ENCODE results near the gene ME3. TPM values are rescaled to one million over a fixed set of nuclear protein-coding genes. Genes with fewer than 3 reads are reported as not detected.

ME3 gene
- total and polyA plus RNA-seq, 2 experiments from 2014 or later, result 7.5 to 10.9 TPM

DNA sequence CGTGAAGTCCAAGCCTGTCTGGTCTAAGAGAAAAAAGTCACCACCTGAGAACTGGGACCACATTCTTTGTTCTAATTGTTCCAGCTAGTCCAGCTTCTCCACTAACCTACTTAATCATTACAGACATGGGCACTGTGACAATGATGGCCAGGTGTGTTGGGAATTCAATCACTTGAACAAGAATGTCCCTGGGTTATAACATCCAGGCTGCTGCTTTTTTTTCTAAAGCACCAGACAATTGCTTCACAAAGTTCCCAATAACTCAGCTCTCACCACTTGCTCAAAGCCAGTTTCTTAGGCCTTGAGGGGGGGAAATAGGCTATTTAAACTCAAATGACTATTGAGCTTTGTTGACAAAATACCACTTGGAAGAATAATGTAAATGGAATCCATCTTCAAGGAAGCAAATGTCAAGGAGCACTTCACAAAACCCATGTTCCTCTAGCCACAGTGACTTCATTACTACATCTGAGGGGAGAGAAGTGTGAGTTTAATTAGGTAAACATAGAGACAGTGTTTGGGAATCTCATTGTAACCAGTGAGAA lies 80.3 kb downstream of the ME3 start:
- WGBS, 2 experiments (ENCODE audit: low coverage in 1 of 2, low lambda C conversion rate in 2 of 2, missing lambda C conversion rate in 2 of 2), result 41 to 62% methylated on average over 1 of the region's 1 CpG

DNA sequence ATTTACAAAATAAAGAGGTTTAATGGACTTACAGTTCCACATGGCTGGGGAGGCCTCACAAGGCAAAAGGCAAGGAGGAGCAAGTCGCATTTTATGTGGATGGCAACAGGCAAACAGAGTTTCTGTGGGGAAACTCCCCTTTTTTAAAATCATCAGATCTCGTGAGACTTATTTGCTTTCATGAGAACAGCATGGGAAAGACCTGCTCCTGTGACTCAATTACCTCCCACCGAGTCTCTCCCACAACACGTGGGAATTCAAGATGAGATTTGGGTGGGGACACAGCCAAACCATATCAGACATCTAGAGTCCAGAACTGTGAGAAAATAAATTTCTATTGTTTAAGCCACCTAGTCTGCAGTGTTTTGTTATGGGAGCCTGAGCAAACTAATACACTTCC lies 80.8 kb downstream of the ME3 start:
- Histone ChIP-seq H3K27me3 (replicated peaks; ENCODE audit: insufficient read depth) (no peaks in the 10 kb centered on the region), H3K36me3 (ENCODE audit: low read depth) (no peaks in the 10 kb centered on the region), H3K9ac (no peak overlapping the region), H3K4me3 (no peak overlapping the region), H3K79me2 (ENCODE audit: insufficient read depth) (no peaks in the 10 kb centered on the region), H3K4me1 (ENCODE audit: insufficient read depth) (peaks cover 27% of the 10 kb centered on the region), H4K20me1 (ENCODE audit: insufficient read depth) (no peaks in the 10 kb centered on the region), H3K27ac (no peak overlapping the region; the same call in 1 of the 2 replicates), H3K9me3 (ENCODE audit: low read depth) (no peaks in the 10 kb centered on the region), H3K9me2 (ENCODE audit: insufficient read depth) (no peaks in the 10 kb centered on the region), H3K4me2 (ENCODE audit: unreplicated experiment) (peak overlapping the region; percentile 61), H3F3A (ENCODE audit: insufficient read depth) (peaks cover 15% of the 10 kb centered on the region), H2AFZ (no peak overlapping the region)
- DNase-seq, result no peak
- TF ChIP-seq EZH2 (IDR thresholded peaks at IDR 0.05; ENCODE audit: insufficient read depth, poor library complexity, severe bottlenecking) (no peak), EZH2phosphoT487 (IDR thresholded peaks at IDR 0.05; ENCODE audit: insufficient read depth, low read depth) (no peak)
- in situ Hi-C loops (cut with MboI), result loop anchor here (10.0 kb wide), 1 partner anchor 137 kb away; no protein-coding TSS in a partner anchor
- WGBS, 2 experiments (ENCODE audit: low coverage in 1 of 2, low lambda C conversion rate in 2 of 2, missing lambda C conversion rate in 2 of 2), result 96 to 99% methylated on average over 4 of the region's 4 CpGs

More for the DNA sequence above, 80.3 kb downstream of the ME3 start:
- Histone ChIP-seq H4K20me1 (ENCODE audit: insufficient read depth) (no peaks in the 10 kb centered on the region), H3K4me2 (ENCODE audit: unreplicated experiment) (peak overlapping the region; percentile 61), H3K4me1 (ENCODE audit: insufficient read depth) (peaks cover 27% of the 10 kb centered on the region), H3K27ac (peak overlapping the region; percentile 54), H3K9me3 (ENCODE audit: low read depth) (no peaks in the 10 kb centered on the region), H3K9me2 (ENCODE audit: insufficient read depth) (no peaks in the 10 kb centered on the region), H3K4me3 (no peak overlapping the region), H3F3A (ENCODE audit: insufficient read depth) (peaks cover 15% of the 10 kb centered on the region), H2AFZ (no peak overlapping the region), H3K9ac (peak overlapping the region; percentile 34), H3K27me3 (replicated peaks; ENCODE audit: insufficient read depth) (no peaks in the 10 kb centered on the region), H3K36me3 (ENCODE audit: low read depth) (no peaks in the 10 kb centered on the region), H3K79me2 (ENCODE audit: insufficient read depth) (no peaks in the 10 kb centered on the region)
- no peak for TF ChIP-seq EZH2phosphoT487 (IDR thresholded peaks at IDR 0.05; ENCODE audit: insufficient read depth, low read depth)
- DNase-seq, result peak; percentile 51
- in situ Hi-C loops (cut with MboI), result loop anchor here (10.0 kb wide), 1 partner anchor 137 kb away; no protein-coding TSS in a partner anchor

DNA sequence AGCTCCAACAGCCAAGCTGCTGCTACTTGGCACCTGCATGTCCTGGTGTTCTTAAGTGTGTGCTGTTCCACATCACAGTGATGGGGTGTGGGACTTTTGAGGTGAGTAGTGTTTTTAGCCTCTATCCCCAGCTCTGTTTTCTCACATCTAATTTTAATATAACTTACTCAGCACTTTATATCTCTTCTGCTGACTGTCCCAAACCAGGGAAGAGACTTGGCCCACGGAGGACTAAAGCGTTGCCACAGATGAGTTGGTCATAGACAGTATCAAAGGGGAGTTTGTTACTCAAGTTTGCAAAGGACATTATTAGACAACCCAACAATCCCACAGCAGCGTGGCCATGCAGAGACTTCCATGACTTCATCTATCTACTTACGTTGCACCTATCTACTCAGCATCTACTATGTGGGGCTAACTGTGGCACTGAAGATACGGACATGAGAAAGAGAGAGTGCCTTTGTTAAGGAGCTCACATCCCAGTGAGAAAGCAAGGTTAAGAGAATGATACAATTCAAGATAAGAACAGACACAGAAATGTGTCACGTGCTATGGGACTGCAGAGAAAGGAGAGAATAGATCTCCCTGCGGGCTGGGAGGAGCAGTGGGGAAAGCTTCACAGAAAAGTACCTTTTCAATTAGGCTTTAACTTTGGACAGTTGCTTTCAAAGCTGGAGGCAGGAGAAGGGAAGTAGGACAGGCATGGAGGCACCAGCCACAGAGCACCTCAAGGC lies 82.4 kb downstream of the ME3 start:
- 92 to 95% methylated on average over 7 of the region's 7 CpGs for WGBS, 2 experiments (ENCODE audit: low coverage in 1 of 2, low lambda C conversion rate in 2 of 2, missing lambda C conversion rate in 2 of 2)
- no peaks in the 10 kb centered on the region for H4K20me1 ChIP-seq (ENCODE audit: insufficient read depth)
- no peak overlapping the region for H2AFZ ChIP-seq
- H3K27me3 ChIP-seq (replicated peaks; ENCODE audit: insufficient read depth), result no peaks in the 10 kb centered on the region
- H3K9ac ChIP-seq, result no peak overlapping the region
- no peak overlapping the region for H3K4me3 ChIP-seq
- H3K9me2 ChIP-seq (ENCODE audit: insufficient read depth), result no peaks in the 10 kb centered on the region
- no peaks in the 10 kb centered on the region for H3K36me3 ChIP-seq (ENCODE audit: low read depth)
- in situ Hi-C loops (cut with MboI), result loop anchor here (10.0 kb wide), 1 partner anchor 135 kb away; no protein-coding TSS in a partner anchor
- DNase-seq, result no peak
- H3K27ac ChIP-seq, result no peak overlapping the region
- H3K79me2 ChIP-seq (ENCODE audit: insufficient read depth), result no peaks in the 10 kb centered on the region
- no peak overlapping the region for H3K4me2 ChIP-seq (ENCODE audit: unreplicated experiment)
- peaks cover 15% of the 10 kb centered on the region for H3F3A ChIP-seq (ENCODE audit: insufficient read depth)
- H3K4me1 ChIP-seq (ENCODE audit: insufficient read depth), result peaks cover 27% of the 10 kb centered on the region
- H3K9me3 ChIP-seq (ENCODE audit: low read depth), result no peaks in the 10 kb centered on the region
- TF ChIP-seq EZH2phosphoT487 (IDR thresholded peaks at IDR 0.05; ENCODE audit: insufficient read depth, low read depth), result no peak
- no peak for TF ChIP-seq EZH2 (IDR thresholded peaks at IDR 0.05; ENCODE audit: insufficient read depth, poor library complexity, severe bottlenecking)

DNA sequence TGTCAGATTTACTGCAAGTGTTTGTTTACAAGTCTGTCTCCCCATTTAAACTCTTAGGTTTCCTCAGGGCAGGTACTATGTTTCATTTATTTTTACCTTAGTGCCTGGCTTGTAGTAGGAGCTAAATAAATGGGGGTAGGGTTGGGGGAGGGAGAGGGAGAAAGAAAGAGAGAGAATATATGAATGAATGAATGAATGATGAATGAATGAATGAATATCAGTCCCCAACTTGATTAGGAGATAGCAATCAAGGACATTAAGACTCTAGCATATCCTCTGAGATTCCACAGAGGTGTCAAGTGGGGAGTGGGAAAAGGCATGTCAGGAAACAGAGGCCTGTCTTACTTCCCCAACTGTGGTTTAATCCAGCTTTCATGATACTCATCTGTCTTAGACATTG lies 83.2 kb downstream of the ME3 start:
- Histone ChIP-seq H3K27ac (no peak overlapping the region), H2AFZ (no peak overlapping the region), H3K4me3 (no peak overlapping the region), H3K36me3 (ENCODE audit: low read depth) (no peaks in the 10 kb centered on the region), H3K9me3 (ENCODE audit: low read depth) (no peaks in the 10 kb centered on the region), H4K20me1 (ENCODE audit: insufficient read depth) (no peaks in the 10 kb centered on the region), H3K9ac (no peak overlapping the region), H3F3A (ENCODE audit: insufficient read depth) (peaks cover 15% of the 10 kb centered on the region), H3K4me1 (ENCODE audit: insufficient read depth) (peaks cover 19% of the 10 kb centered on the region), H3K79me2 (ENCODE audit: insufficient read depth) (no peaks in the 10 kb centered on the region), H3K27me3 (replicated peaks; ENCODE audit: insufficient read depth) (no peaks in the 10 kb centered on the region), H3K9me2 (ENCODE audit: insufficient read depth) (no peaks in the 10 kb centered on the region), H3K4me2 (ENCODE audit: unreplicated experiment) (no peak overlapping the region)
- in situ Hi-C loops (cut with MboI), result no loop called here
- no peak for TF ChIP-seq EZH2phosphoT487 (IDR thresholded peaks at IDR 0.05; ENCODE audit: insufficient read depth, low read depth)
- TF ChIP-seq EZH2 (IDR thresholded peaks at IDR 0.05; ENCODE audit: insufficient read depth, poor library complexity, severe bottlenecking), result no peak
- DNase-seq, result no peak

All from GM23248 (cell line).